Left lung (tissue), 10 donors: ENCODE measurements around the gene POT1. TPM values are rescaled to one million over a fixed set of nuclear protein-coding genes. Genes with fewer than 3 reads are reported as not detected.

Experiments used
- ATAC-seq: fragments of 200-7000 bp; cut with Tn5 transposase; one replicate; pipeline ENCODE4 v1.9.1; 2020; ENCODE audit warnings: moderate library complexity
- DNase-seq, 4 donors: peaks; one replicate each; pipeline ENCODE4 v3.0.0-alpha.2; 2013 to 2020
- H3K27ac ChIP-seq, 2 donors: fragments of 200-600 bp; sonication (generic) in 1 of 2; one replicate each; pipeline versions ENCODE4 v1.5.0 to v1.8.0; 2020 to 2021
- H3K27me3 ChIP-seq, 2 donors: fragments of 200-600 bp; sonication (generic) in 1 of 2; one replicate each; pipeline versions ENCODE4 v1.5.0 to v1.8.0; 2020 to 2021
- H3K36me3 ChIP-seq, 2 donors: fragments of 200-600 bp; sonication (generic) in 1 of 2; one replicate each; pipeline versions ENCODE4 v1.5.0 to v1.8.0; 2020 to 2021
- H3K4me1 ChIP-seq, 2 donors: fragments of 200-600 bp; one replicate each; pipeline ENCODE4 v1.8.0; 2021
- H3K4me3 ChIP-seq, 2 donors: fragments of 200-600 bp; sonication (generic) in 1 of 2; one replicate each; pipeline versions ENCODE4 v1.5.0 to v1.8.0; 2020 to 2021; ENCODE audit warnings: mild to moderate bottlenecking in 1 of 2
- H3K9me3 ChIP-seq, 2 donors: fragments of 200-600 bp; sonication (generic) in 1 of 2; one replicate each; pipeline versions ENCODE4 v1.5.0 to v1.8.0; 2020 to 2021
- CTCF ChIP-seq, 2 donors: fragments of 200-600 bp; sonication (generic) in 1 of 2; IDR thresholded peaks; one replicate each; pipeline versions ENCODE4 v1.5.0 to v1.8.0; 2021; ENCODE audit warnings: antibody characterized with exemption in 2 of 2
- intact Hi-C, 2 donors: fragments of 100-400 bp; cut with DNase I; formaldehyde crosslinking; loops; one replicate each; pipeline versions ENCODE4 v1.11.2 to v1.14.2; 2022
- polyA plus RNA-seq, 6 donors: library from polyadenylated mRNA; unstranded; fragments of 120-200 nt; gene quantifications; one replicate each; pipeline ENCODE4 v1.2.1, GENCODE V29; 2013; ENCODE audit not compliant: insufficient read length in 6 of 6
- total RNA-seq, 2 donors: library from RNA; stranded (reverse); fragmentation: NEBNext Ultra II Directional; extraction: Animal tissue kit (Norgen Biotek cat#: 25700); gene quantifications; one replicate each; pipeline ENCODE4 v1.2.1, GENCODE V29; 2021
- donor health status: DM: no; HTN: yes; CAD: no.
- donor health status: DM: no; HTN: no; CAD: no.

The POT1 gene
- total and polyA plus RNA-seq, 8 donors: 16.2 to 55.4 (median 39.6) TPM

GRCh38 chr7:124784879-124785818 lies 144.5 kb downstream of the POT1 start:
- ATAC-seq (peak; percentile 93), DNase-seq (peak in 2 of 4 donors; percentile 69 to 85)
- H3K4me3 ChIP-seq: no peak overlapping the region
- intact Hi-C loops: loop anchor here in 1 of 2 donors (10.0 kb wide), 1 partner anchor 630 kb away; no protein-coding TSS in a partner anchor
- no peaks in the 10 kb centered on the region for H3K36me3 ChIP-seq
- H3K27me3 ChIP-seq: no peaks in the 10 kb centered on the region
- no peaks in the 10 kb centered on the region for H3K4me1 ChIP-seq
- no peak overlapping the region for H3K27ac ChIP-seq
- TF ChIP-seq CTCF (IDR thresholded peaks at IDR 0.05): peak; percentile 63 to 71
- no peaks in the 10 kb centered on the region for H3K9me3 ChIP-seq

GRCh38 chr7:124783271-124783670 lies 146.4 kb downstream of the POT1 start:
- Histone ChIP-seq H3K4me3 (no peak overlapping the region), H3K36me3 (no peaks in the 10 kb centered on the region), H3K4me1 (no peaks in the 10 kb centered on the region), H3K27me3 (no peaks in the 10 kb centered on the region), H3K27ac (no peak overlapping the region), H3K9me3 (no peaks in the 10 kb centered on the region)
- no peak for DNase-seq
- intact Hi-C loops: loop anchor here in 1 of 2 donors (10.0 kb wide), 1 partner anchor 628 kb away; no protein-coding TSS in a partner anchor
- no peak for ATAC-seq
- no peak for TF ChIP-seq CTCF (IDR thresholded peaks at IDR 0.05)

GRCh38 chr7:124781907-124782734 lies 147.5 kb downstream of the POT1 start:
- intact Hi-C loops: loop anchor here in 1 of 2 donors (10.0 kb wide), 1 partner anchor 627 kb away; no protein-coding TSS in a partner anchor
- Histone ChIP-seq H3K27ac (no peak overlapping the region), H3K4me1 (no peaks in the 10 kb centered on the region), H3K36me3 (no peaks in the 10 kb centered on the region), H3K27me3 (no peaks in the 10 kb centered on the region), H3K4me3 (no peak overlapping the region), H3K9me3 (no peaks in the 10 kb centered on the region)
- ATAC-seq (peak; percentile 45), DNase-seq (no peak)
- TF ChIP-seq CTCF (IDR thresholded peaks at IDR 0.05): no peak

- no peaks in the 10 kb centered on the region for H3K27me3 ChIP-seq
- no peak overlapping the region for H3K4me3 ChIP-seq
- ATAC-seq: peak; percentile 70
- no peak for DNase-seq
- H3K9me3 ChIP-seq: no peaks in the 10 kb centered on the region
- no peak for TF ChIP-seq CTCF (IDR thresholded peaks at IDR 0.05)
- no peaks in the 10 kb centered on the region for H3K4me1 ChIP-seq
- no peaks in the 10 kb centered on the region for H3K36me3 ChIP-seq
- intact Hi-C loops: loop anchor here in 1 of 2 donors (10.0 kb wide), 1 partner anchor 627 kb away; no protein-coding TSS in a partner anchor
- no peak overlapping the region for H3K27ac ChIP-seq
Measured at GRCh38 chr7:124781418-124781817, 148.2 kb downstream of the POT1 start.
